GM20000 (cell line): Measurements from ENCODE around the gene DDB1.

Experiments used
- DNase-seq: peaks from one replicate; pipeline ENCODE4 v3.0.0; 2012; ENCODE audit warnings: low spot score
- CTCF ChIP-seq: IDR thresholded peaks from 2 replicates; pipeline ENCODE4 v1.5.1; 2012; ENCODE audit warnings: mild to moderate bottlenecking, control low read depth; ENCODE audit errors: extremely low read depth, missing control alignments

The DDB1 gene

DNA sequence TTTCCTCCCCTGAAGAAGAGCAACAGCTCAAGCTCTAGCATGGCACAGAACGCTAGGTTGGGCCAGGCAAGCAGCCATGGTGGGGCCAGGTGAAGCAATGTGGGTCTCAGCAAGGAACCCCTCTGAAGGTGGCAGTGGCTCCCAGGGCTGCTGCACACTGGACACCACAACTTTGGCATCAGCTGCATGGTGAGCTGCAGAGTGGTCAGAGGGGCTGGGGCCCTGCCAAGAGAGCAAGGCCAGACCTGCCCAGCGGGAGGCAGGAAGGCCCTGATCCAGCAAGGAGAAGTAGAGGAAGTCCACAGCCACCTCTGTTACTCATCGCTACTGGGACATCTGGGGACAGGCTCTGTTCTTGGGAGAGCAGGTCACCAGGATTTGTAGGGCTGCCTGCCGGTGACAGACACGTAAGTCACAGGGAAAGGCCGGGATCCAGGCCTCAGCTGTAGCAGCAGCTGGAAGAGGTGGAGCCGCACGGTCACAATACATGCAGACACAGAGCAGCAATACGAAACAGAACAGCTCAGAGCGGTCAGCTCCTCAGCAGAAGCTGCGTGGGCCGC, 16.4 kb upstream of the DDB1 start:
- no peak for DNase-seq
- no peak for TF ChIP-seq CTCF

DNA sequence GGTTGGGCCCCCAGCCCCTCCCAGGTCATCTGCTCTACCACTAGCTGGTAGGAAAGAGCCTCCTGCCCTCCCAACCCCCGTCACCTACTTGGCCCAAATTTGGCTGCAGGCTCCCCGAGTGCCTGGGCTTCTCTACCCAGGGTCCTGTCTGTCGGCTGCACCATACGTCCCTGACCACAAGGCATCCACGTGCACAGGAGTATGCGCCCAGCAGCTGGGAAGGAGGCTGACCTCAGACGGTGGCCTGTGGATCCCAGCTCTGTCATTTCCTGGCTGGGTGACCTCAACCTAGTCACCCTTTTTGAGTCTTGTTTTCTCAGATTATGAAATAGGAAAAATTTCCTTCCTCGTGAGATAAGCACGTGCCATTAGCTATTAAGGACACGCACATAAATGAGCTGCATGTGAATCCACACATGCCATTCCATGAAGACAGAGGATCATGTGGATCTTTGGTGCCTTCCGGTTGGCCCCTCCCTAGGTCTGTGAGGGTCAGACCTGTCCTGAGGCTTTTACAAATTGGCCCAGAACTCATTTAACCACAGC, 15.1 kb upstream of the DDB1 start:
- DNase-seq = no peak
- TF ChIP-seq CTCF = no peak

DNA sequence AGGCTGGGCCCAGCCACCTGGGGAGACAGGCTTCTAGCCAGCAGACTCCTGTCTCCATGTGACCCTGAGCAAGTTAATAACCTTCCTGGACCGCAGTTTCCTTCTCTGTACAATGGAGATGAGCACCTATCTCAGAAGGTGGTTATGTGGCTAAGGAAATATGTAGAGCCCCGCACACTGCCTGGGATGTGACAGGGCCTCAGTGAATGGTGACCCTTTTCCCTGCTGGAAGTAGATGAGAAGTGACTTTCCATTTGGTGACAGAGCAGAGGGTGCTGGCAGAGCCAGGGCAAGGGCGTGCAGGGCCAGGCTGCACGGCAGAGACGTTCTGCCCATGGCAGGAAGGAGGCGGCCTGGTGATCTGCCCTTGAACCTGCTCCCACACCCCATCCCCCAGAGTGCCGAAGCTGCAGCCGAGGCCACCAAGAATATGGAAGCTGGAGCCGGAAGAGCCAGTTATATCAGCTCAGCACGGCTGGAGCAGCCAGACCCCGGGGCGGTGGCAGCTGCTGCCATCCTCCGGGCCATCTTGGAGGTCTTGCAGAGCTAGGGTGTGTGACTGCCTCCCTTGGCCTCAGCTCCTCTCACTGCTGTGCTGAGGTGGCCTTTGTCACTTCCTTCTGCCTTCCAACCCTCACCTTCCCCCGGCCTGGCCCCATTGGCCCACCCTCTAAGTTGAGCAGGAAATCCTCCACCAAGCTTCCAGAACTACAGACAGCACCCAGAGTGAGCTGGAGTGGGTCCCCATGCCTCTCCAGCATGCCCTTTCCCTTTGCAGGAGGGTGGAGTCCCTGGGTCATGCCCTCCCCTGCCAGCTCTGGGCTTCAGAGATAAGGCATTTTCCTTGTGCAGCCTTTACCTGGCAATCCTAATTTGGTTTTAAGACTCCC, 13.3 kb upstream of the DDB1 start:
- TF ChIP-seq CTCF = no peak

DNA sequence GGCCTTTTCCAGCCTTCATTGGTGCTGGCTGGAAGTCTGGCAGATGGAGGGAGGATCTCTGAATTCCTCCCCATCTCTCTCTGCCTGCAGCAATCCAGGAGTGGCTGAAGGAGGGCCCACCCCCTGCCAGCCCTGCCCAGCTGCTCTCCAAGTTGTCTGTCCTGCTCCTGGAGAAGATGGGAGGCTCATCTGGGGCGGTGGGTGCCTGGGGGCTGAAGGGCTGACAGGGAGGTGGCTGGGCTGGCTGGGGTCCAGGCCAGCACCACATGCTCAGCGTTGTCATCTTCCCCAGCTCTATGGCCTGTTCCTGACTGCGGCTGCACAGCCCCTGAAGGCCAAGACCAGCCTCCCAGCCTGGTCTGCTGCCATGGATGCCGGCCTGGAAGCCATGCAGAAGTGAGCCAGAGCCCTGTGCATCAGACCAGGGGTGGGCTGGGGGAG, 12.3 kb upstream of the DDB1 start:
- no peak for DNase-seq
- no peak for TF ChIP-seq CTCF

More for the DNA sequence above, 13.3 kb upstream of the DDB1 start:
- no peak for DNase-seq

GRCh38 chr11:61343792-61344745, 11.2 kb upstream of the DDB1 start:
- TF ChIP-seq CTCF = no peak
- DNase-seq = no peak

- no peak for TF ChIP-seq CTCF
- DNase-seq = no peak
Observed at GRCh38 chr11:61342207-61342803, 9.4 kb upstream of the DDB1 start.
